Natural killer cell (primary cell): Measurements from ENCODE around the gene RENBP. TPM values are rescaled to one million over a fixed set of nuclear protein-coding genes. Genes with fewer than 3 reads are reported as not detected.

Experiments used
- ATAC-seq, 3 donors: fragments of 150-1000 bp in 2 of 3; fragments of 200-7000 bp in 1 of 3; cut with Tn5 transposase; 1 replicate in 1 of 3; 2 replicates in 2 of 3; pipeline ENCODE4 v1.10.0; 2021; ENCODE audit warnings: mild to moderate bottlenecking in 2 of 3, moderate library complexity in 2 of 3
- DNase-seq, 2 donors: peaks; one replicate each; pipeline versions ENCODE4 v3.0.0 to v3.0.0-alpha.2; 2013 to 2021; ENCODE audit warnings: mixed read lengths in 1 of 2
- H3K27ac ChIP-seq: one replicate; pipeline ENCODE4 v1.5.1; 2013; ENCODE audit warnings: mild to moderate bottlenecking, low read length
- H3K27me3 ChIP-seq: one replicate; pipeline ENCODE4 v1.6.1; 2013; ENCODE audit warnings: low read length; ENCODE audit not compliant: control insufficient read depth, insufficient read depth
- H3K36me3 ChIP-seq: one replicate; pipeline ENCODE4 v1.6.1; 2013; ENCODE audit warnings: low read length; ENCODE audit not compliant: control insufficient read depth, insufficient read depth
- H3K4me1 ChIP-seq: one replicate; pipeline ENCODE4 v1.6.1; 2013; ENCODE audit warnings: low read length; ENCODE audit not compliant: control insufficient read depth, insufficient read depth
- H3K4me3 ChIP-seq: one replicate; pipeline ENCODE4 v1.5.1; 2013; ENCODE audit warnings: low read length
- H3K9me3 ChIP-seq: one replicate; pipeline ENCODE4 v1.6.1; 2013; ENCODE audit warnings: low read length; ENCODE audit not compliant: control insufficient read depth, insufficient read depth
- H3K27ac Mint-ChIP-seq, 2 donors: one replicate each; pipeline ENCODE4 v1.8.0; 2022; ENCODE audit warnings: mild to moderate bottlenecking in 2 of 2, mixed read lengths in 2 of 2, moderate library complexity in 1 of 2
- H3K27me3 Mint-ChIP-seq, 2 donors: one replicate each; pipeline ENCODE4 v1.8.0; 2022; ENCODE audit warnings: low read depth in 2 of 2, mixed read lengths in 2 of 2
- H3K36me3 Mint-ChIP-seq: one replicate; pipeline ENCODE4 v1.8.0; 2022; ENCODE audit warnings: mixed read lengths
- H3K4me1 Mint-ChIP-seq, 2 donors: one replicate each; pipeline ENCODE4 v1.8.0; 2022; ENCODE audit warnings: mixed read lengths in 2 of 2
- H3K4me3 Mint-ChIP-seq: one replicate; pipeline ENCODE4 v1.8.0; 2022; ENCODE audit warnings: mild to moderate bottlenecking, moderate library complexity, mixed read lengths
- H3K9me3 Mint-ChIP-seq, 2 donors: one replicate each; pipeline ENCODE4 v1.8.0; 2022; ENCODE audit warnings: mixed read lengths in 2 of 2
- WGBS: methylation state at CpG from one replicate; pipeline ENCODE4 v1.1.7; 2013; ENCODE audit warnings: missing lambda C conversion rate; ENCODE audit not compliant: insufficient coverage; 5-methylcytosine and 5-hydroxymethylcytosine counted together
- intact Hi-C: fragments of 100-400 bp; cut with micrococcal nuclease; formaldehyde crosslinking; loops from one replicate; pipeline ENCODE4 v1.14.2; 2022
- total RNA-seq, 4 donors: library from RNA; stranded (reverse); fragments of 120-200 nt in 1 of 4; gene quantifications; one replicate each; pipeline versions ENCODE4 v1.2.3 to v1.2.4, GENCODE V29; 2013 to 2022
- TF ChIP-seq, protein P1 (sequence below): fragments of 200-600 bp; IDR thresholded peaks from one replicate; pipeline ENCODE4 v1.8.0; 2022; ENCODE audit warnings: antibody characterized with exemption

Gene RENBP
- total RNA-seq, 3 donors from 2014 or later (not counting 1 experiment from before 2014, with no cell fraction given): 14.3 to 17.1 (median 15.2) TPM

DNA sequence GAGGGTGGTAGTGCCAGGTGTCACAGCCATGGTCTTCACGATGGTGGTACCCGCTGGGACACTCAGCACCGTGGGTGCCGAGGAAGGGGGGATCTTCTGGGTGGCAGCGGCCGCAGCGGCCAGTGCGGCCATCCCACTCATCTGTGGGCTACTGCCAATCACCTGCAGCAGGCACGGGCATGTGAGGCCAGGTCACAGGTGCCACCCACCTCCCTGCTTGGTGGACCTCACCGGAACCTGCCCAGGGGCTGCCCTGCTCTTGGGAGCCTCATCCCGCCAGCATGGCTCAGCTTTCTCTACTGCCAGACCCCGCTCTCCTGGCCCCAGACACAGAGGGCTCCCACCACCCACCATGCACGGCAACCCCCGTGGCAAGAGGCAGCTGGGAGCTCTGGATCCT, 14.2 kb upstream of the RENBP start:
- H3K4me3 ChIP-seq: no peak overlapping the region
- peaks cover 1% of the 10 kb centered on the region for H3K4me1 ChIP-seq
- intact Hi-C loops: no loop called here
- ATAC-seq: no peak
- Mint-ChIP-seq H3K36me3 (no peaks in the 10 kb centered on the region), H3K9me3 (no peaks in the 10 kb centered on the region), H3K4me3 (no peak overlapping the region), H3K4me1 (no peaks in the 10 kb centered on the region), H3K27ac (no peak overlapping the region), H3K27me3 (no peaks in the 10 kb centered on the region)
- no peak overlapping the region for H3K27ac ChIP-seq
- no peaks in the 10 kb centered on the region for H3K9me3 ChIP-seq
- DNase-seq: no peak
- no peaks in the 10 kb centered on the region for H3K27me3 ChIP-seq
- WGBS: 97% methylated on average over 14 of the region's 14 CpGs
- TF ChIP-seq, protein P1, sequence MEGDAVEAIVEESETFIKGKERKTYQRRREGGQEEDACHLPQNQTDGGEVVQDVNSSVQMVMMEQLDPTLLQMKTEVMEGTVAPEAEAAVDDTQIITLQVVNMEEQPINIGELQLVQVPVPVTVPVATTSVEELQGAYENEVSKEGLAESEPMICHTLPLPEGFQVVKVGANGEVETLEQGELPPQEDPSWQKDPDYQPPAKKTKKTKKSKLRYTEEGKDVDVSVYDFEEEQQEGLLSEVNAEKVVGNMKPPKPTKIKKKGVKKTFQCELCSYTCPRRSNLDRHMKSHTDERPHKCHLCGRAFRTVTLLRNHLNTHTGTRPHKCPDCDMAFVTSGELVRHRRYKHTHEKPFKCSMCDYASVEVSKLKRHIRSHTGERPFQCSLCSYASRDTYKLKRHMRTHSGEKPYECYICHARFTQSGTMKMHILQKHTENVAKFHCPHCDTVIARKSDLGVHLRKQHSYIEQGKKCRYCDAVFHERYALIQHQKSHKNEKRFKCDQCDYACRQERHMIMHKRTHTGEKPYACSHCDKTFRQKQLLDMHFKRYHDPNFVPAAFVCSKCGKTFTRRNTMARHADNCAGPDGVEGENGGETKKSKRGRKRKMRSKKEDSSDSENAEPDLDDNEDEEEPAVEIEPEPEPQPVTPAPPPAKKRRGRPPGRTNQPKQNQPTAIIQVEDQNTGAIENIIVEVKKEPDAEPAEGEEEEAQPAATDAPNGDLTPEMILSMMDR: no peak
- H3K36me3 ChIP-seq: peaks cover 90% of the 10 kb centered on the region

DNA sequence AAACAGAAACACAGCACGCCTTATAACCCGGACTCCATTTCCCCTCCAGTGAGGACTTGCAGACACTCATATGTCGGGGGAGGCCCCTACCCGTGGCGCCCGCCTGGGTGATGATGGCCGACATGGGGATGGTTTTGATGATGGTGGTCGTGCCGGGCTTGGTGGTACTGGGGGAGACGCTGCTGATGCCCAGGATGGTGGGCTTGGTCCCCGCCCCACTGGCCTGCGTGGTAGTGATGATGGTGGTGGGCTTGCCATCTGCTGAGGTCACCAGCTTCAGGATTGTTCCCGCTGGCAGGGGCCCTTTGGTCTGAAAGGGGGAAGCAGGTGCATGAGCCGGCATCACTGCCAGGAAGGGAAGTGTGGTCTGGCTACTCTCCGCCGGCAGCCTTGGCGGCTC, 12.8 kb upstream of the RENBP start:
- no peak for ATAC-seq
- 89% methylated on average over 17 of the region's 17 CpGs for WGBS
- Histone ChIP-seq H3K4me3 (no peak overlapping the region), H3K9me3 (no peaks in the 10 kb centered on the region), H3K27ac (no peak overlapping the region), H3K27me3 (no peaks in the 10 kb centered on the region), H3K36me3 (peaks cover 89% of the 10 kb centered on the region), H3K4me1 (peaks cover 10% of the 10 kb centered on the region)
- H3K36me3 Mint-ChIP-seq: no peaks in the 10 kb centered on the region
- no peaks in the 10 kb centered on the region for H3K9me3 Mint-ChIP-seq
- intact Hi-C loops: no loop called here
- H3K4me1 Mint-ChIP-seq: no peaks in the 10 kb centered on the region
- no peak overlapping the region for H3K4me3 Mint-ChIP-seq
- H3K27me3 Mint-ChIP-seq: no peaks in the 10 kb centered on the region
- no peak overlapping the region for H3K27ac Mint-ChIP-seq
- TF ChIP-seq, protein P1: no peak
- DNase-seq: no peak

DNA sequence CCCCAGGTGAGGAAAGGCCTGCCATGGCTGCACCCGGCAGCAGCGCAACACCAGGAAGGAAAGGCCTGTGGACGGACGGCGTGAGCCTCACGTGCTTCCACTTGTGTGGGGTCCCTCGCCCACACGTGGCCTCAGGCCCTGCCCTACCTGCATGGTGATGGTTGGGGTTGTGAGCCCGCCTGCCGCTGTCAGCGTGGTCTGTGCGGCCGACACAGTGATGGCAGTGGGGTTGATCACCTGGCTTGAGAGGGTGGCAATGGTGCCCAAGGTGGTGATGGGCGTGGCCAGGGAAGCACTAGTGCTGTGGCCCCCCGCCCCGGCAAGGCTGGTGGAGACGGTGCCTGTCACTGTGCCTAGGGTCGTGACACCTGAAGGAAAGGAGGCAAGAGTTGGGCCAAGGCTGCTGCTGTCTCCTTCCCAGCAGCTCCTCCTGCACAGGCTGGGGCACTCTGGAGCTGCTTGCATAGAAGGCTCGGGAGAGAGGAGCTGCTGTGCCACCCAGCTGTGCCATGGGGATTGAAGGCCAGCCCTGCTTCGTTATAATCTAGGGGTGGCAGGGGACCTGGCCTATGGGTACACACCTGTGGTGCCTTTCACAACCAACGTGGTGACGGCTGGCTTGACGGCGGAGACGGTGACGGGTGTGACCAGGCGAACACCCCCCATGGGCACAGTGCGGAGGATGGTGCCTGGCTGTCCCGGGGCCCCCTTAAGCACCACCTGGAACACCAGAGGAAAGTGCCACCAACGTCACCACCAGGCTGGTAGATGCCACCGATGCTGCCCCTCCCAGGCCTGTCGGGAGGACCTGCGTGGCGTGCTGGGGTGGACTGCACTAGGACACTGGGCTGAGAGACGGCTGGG, 11.8 kb upstream of the RENBP start:
- ATAC-seq (no peak), DNase-seq (no peak)
- Mint-ChIP-seq H3K27ac (no peak overlapping the region), H3K9me3 (no peaks in the 10 kb centered on the region), H3K27me3 (no peaks in the 10 kb centered on the region), H3K4me1 (no peaks in the 10 kb centered on the region), H3K4me3 (no peak overlapping the region), H3K36me3 (no peaks in the 10 kb centered on the region)
- peaks cover 89% of the 10 kb centered on the region for H3K36me3 ChIP-seq
- peaks cover 10% of the 10 kb centered on the region for H3K4me1 ChIP-seq
- TF ChIP-seq, protein P1: no peak
- 92% methylated on average over 35 of the region's 35 CpGs for WGBS
- H3K27ac ChIP-seq: no peak overlapping the region
- H3K27me3 ChIP-seq: no peaks in the 10 kb centered on the region
- intact Hi-C loops: no loop called here
- H3K9me3 ChIP-seq: no peaks in the 10 kb centered on the region
- no peak overlapping the region for H3K4me3 ChIP-seq
